Mesenchymal stem cell (in vitro differentiated cells and primary cell): ENCODE data around the gene RPTOR.

ENCODE experiments used
- DNase-seq: peaks from one replicate; pipeline ENCODE4 v3.0.0-alpha.2; 2013
- H2AFZ ChIP-seq: one replicate; pipeline ENCODE4 v1.6.1; 2013; ENCODE audit warnings: low read depth, mild to moderate bottlenecking, control low read depth, inconsistent platforms, low read length, moderate library complexity
- H2AK5ac ChIP-seq: 2 replicates; pipeline ENCODE4 v1.6.1; 2013; ENCODE audit warnings: low read length, moderate library complexity, mild to moderate bottlenecking, inconsistent platforms; ENCODE audit not compliant: severe bottlenecking
- H2BK120ac ChIP-seq: one replicate; pipeline ENCODE4 v1.6.1; 2013; ENCODE audit warnings: low read depth, mild to moderate bottlenecking, inconsistent platforms, low read length, moderate library complexity
- H2BK12ac ChIP-seq, 2 experiments: one replicate each; pipeline ENCODE4 v1.6.1; 2013; ENCODE audit warnings: inconsistent platforms in 2 of 2, low read length in 2 of 2, mild to moderate bottlenecking in 2 of 2, moderate library complexity in 2 of 2, control low read depth in 1 of 2
- H2BK15ac ChIP-seq: one replicate; pipeline ENCODE4 v1.6.1; 2013; ENCODE audit warnings: mild to moderate bottlenecking, low read depth, inconsistent platforms; ENCODE audit not compliant: poor library complexity, severe bottlenecking
- H2BK5ac ChIP-seq: 2 replicates; pipeline ENCODE4 v1.6.1; 2013; ENCODE audit warnings: low read depth, mild to moderate bottlenecking, low read length, control low read depth, inconsistent platforms; ENCODE audit not compliant: poor library complexity, severe bottlenecking
- H3K14ac ChIP-seq, 2 experiments: one replicate each; pipeline ENCODE4 v1.6.1; 2013; ENCODE audit warnings: inconsistent platforms in 2 of 2, low read length in 2 of 2, control low read depth in 1 of 2, mild to moderate bottlenecking in 1 of 2, moderate library complexity in 1 of 2
- H3K18ac ChIP-seq, 2 experiments: one replicate each; pipeline ENCODE4 v1.6.1; 2013; ENCODE audit warnings: inconsistent platforms in 2 of 2, low read length in 2 of 2, control low read depth in 1 of 2, low read depth in 1 of 2, mild to moderate bottlenecking in 1 of 2
- H3K23ac ChIP-seq, 2 experiments: one replicate each; pipeline ENCODE4 v1.6.1; 2013; ENCODE audit warnings: inconsistent platforms in 2 of 2, low read length in 2 of 2, mild to moderate bottlenecking in 2 of 2, moderate library complexity in 2 of 2, control low read depth in 1 of 2
- H3K27ac ChIP-seq: 2 replicates; pipeline ENCODE4 v1.5.1; 2013; ENCODE audit warnings: mild to moderate bottlenecking, moderate library complexity, low read length, control low read depth, inconsistent platforms; ENCODE audit not compliant: poor library complexity, severe bottlenecking
- H3K27me3 ChIP-seq, 2 experiments: 2 replicates each; pipeline versions ENCODE4 v1.6.1 to v1.7.0; 2013; ENCODE audit warnings: low read length in 2 of 2, mild to moderate bottlenecking in 2 of 2, moderate library complexity in 2 of 2, control low read depth in 1 of 2, inconsistent platforms in 1 of 2; ENCODE audit not compliant: control insufficient read depth in 1 of 2, insufficient read depth in 1 of 2
- H3K36me3 ChIP-seq, 2 experiments: 2 replicates each; pipeline versions ENCODE4 v1.6.1 to v1.7.0; 2013; ENCODE audit warnings: low read length in 2 of 2, control low read depth in 1 of 2, inconsistent platforms in 1 of 2, low read depth in 1 of 2, mild to moderate bottlenecking in 1 of 2; ENCODE audit not compliant: insufficient read depth in 2 of 2, control insufficient read depth in 1 of 2
- H3K4ac ChIP-seq, 2 experiments: one replicate each; pipeline ENCODE4 v1.6.1; 2013; ENCODE audit warnings: inconsistent platforms in 2 of 2, low read length in 2 of 2, mild to moderate bottlenecking in 2 of 2, moderate library complexity in 2 of 2, control low read depth in 1 of 2, low read depth in 1 of 2
- H3K4me1 ChIP-seq: 2 replicates; pipeline ENCODE4 v1.6.1; 2013; ENCODE audit warnings: low read depth, low read length, control low read depth; ENCODE audit not compliant: control insufficient read depth, insufficient read depth
- H3K4me2 ChIP-seq: 2 replicates; pipeline ENCODE4 v1.6.1; 2013; ENCODE audit warnings: low read length, mild to moderate bottlenecking, inconsistent platforms; ENCODE audit not compliant: poor library complexity, severe bottlenecking
- H3K4me3 ChIP-seq, 2 experiments: 2 replicates each; pipeline versions ENCODE4 v1.5.1 to v1.7.0; 2013; ENCODE audit warnings: low read length in 2 of 2, mild to moderate bottlenecking in 2 of 2, control low read depth in 1 of 2, low read depth in 1 of 2; ENCODE audit not compliant: insufficient read depth in 1 of 2
- H3K79me1 ChIP-seq: replicated peaks from 2 replicates; pipeline ENCODE4 v1.6.1; 2013; ENCODE audit warnings: mild to moderate bottlenecking, control low read depth, low read length, inconsistent platforms; ENCODE audit not compliant: poor library complexity, severe bottlenecking
- H3K9ac ChIP-seq: 2 replicates; pipeline ENCODE4 v1.7.0; 2013; ENCODE audit warnings: mild to moderate bottlenecking, low read length, moderate library complexity
- H3K9me3 ChIP-seq: 2 replicates; pipeline ENCODE4 v1.7.0; 2013; ENCODE audit warnings: mild to moderate bottlenecking, low read length; ENCODE audit not compliant: control insufficient read depth
- H4K8ac ChIP-seq: one replicate; pipeline ENCODE4 v1.6.1; 2013; ENCODE audit warnings: inconsistent platforms, mild to moderate bottlenecking, low read length, moderate library complexity
- H4K91ac ChIP-seq: one replicate; pipeline ENCODE4 v1.6.1; 2013; ENCODE audit warnings: mild to moderate bottlenecking, low read length, inconsistent platforms
- WGBS: methylation state at CpG from one replicate; pipeline ENCODE4 v1.1.7; 2013; ENCODE audit warnings: mixed read lengths; 5-methylcytosine and 5-hydroxymethylcytosine counted together

RPTOR gene

GRCh38 chr17:80612997-80613731 is 68.5 kb downstream of the RPTOR start:
- Histone ChIP-seq H2BK15ac (no peak overlapping the region), H3K4me3 (no peak overlapping the region), H2BK120ac (no peak overlapping the region), H3K27ac (no peak overlapping the region), H3K9ac (no peak overlapping the region), H3K36me3 (no peaks in the 10 kb centered on the region), H2AK5ac (no peak overlapping the region), H3K4me1 (peaks cover 6% of the 10 kb centered on the region), H3K27me3 (no peaks in the 10 kb centered on the region), H4K8ac (no peak overlapping the region), H3K4me2 (no peak overlapping the region), H3K4ac (no peak overlapping the region), H3K14ac (no peak overlapping the region), H3K9me3 (no peaks in the 10 kb centered on the region), H3K79me1 (peaks cover 43% of the 10 kb centered on the region), H3K18ac (no peak overlapping the region), H4K91ac (no peak overlapping the region), H2BK12ac (no peak overlapping the region), H3K23ac (no peak overlapping the region), H2BK5ac (no peak overlapping the region), H2AFZ (no peak overlapping the region)
- WGBS, result 98% methylated on average over 14 of the region's 15 CpGs
- no peak for DNase-seq

- Histone ChIP-seq H3K9ac (no peak overlapping the region), H2BK12ac (peak overlapping the region in 1 of 2 experiments; percentile 22), H3K4me3 (no peak overlapping the region), H3K9me3 (no peaks in the 10 kb centered on the region), H3K18ac (no peak overlapping the region), H4K8ac (no peak overlapping the region), H3K79me1 (peaks cover 38% of the 10 kb centered on the region), H4K91ac (no peak overlapping the region), H3K4ac (no peak overlapping the region), H3K27me3 (no peaks in the 10 kb centered on the region), H3K14ac (no peak overlapping the region), H3K4me2 (no peak overlapping the region), H2AK5ac (no peak overlapping the region), H2AFZ (no peak overlapping the region), H3K23ac (peak overlapping the region in 1 of 2 experiments; percentile 9), H3K4me1 (peaks cover 6% of the 10 kb centered on the region), H2BK15ac (no peak overlapping the region), H2BK120ac (no peak overlapping the region), H2BK5ac (no peak overlapping the region), H3K27ac (no peak overlapping the region), H3K36me3 (no peaks in the 10 kb centered on the region)
- 99% methylated on average over 12 of the region's 12 CpGs for WGBS
- no peak for DNase-seq
These were observed 69.1 kb downstream of the RPTOR start for GRCh38 chr17:80613732-80614071.

DNA sequence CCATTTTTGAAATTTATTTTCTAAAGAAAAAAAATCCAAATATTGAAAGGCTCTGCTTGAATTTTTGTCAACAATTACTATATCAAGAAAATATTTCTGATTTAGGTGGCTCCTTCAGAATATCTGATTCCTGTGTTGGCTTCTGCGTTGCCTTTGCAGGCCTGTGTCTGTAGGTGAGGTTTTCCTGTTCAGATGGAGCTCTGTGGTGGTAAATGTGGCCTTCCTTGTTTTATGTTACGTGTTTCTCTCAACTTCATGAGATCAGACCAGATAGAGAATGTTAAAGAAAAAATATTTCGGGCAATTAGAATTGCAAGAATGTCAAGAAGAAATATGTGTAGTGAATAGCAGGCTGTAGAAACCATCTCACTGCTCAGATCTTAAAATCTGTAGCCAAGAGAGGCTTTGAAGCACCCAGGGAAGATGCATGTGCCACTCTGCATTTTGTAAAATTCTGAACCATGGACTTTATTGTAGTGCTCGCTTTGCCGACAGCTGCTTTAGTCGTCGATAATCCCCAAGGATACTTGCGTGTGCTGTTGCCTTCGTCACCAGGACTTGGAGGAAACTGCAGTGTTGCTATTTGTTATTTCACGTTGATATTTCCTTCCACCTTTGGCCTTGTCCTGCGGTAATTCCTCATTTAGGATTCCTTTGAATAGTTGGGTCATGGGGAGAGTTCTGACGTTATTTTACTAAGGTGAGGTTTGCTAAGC is 69.9 kb downstream of the RPTOR start:
- Histone ChIP-seq H2BK5ac (no peak overlapping the region), H3K27me3 (no peaks in the 10 kb centered on the region), H2AFZ (no peak overlapping the region), H3K4me1 (peaks cover 8% of the 10 kb centered on the region), H2BK12ac (no peak overlapping the region), H3K23ac (no peak overlapping the region), H3K4me2 (no peak overlapping the region), H3K27ac (no peak overlapping the region), H3K9me3 (no peaks in the 10 kb centered on the region), H3K79me1 (peaks cover 34% of the 10 kb centered on the region), H2BK120ac (no peak overlapping the region), H3K18ac (no peak overlapping the region), H3K36me3 (no peaks in the 10 kb centered on the region), H4K8ac (no peak overlapping the region), H2BK15ac (no peak overlapping the region), H3K9ac (no peak overlapping the region), H2AK5ac (no peak overlapping the region), H3K4ac (no peak overlapping the region), H4K91ac (no peak overlapping the region), H3K14ac (no peak overlapping the region), H3K4me3 (no peak overlapping the region)
- DNase-seq, result no peak
- WGBS, result 93% methylated on average over 12 of the region's 12 CpGs

- WGBS, result over 99% methylated on average over 3 of the region's 4 CpGs
- Histone ChIP-seq H3K4me3 (no peak overlapping the region), H4K91ac (no peak overlapping the region), H3K79me1 (peaks cover 34% of the 10 kb centered on the region), H2AFZ (no peak overlapping the region), H3K4me2 (no peak overlapping the region), H3K14ac (no peak overlapping the region), H3K9ac (no peak overlapping the region), H2BK120ac (no peak overlapping the region), H2AK5ac (no peak overlapping the region), H3K27ac (no peak overlapping the region), H3K9me3 (no peaks in the 10 kb centered on the region), H2BK5ac (no peak overlapping the region), H3K18ac (no peak overlapping the region), H2BK15ac (no peak overlapping the region), H3K36me3 (no peaks in the 10 kb centered on the region), H3K4me1 (peaks cover 12% of the 10 kb centered on the region), H3K4ac (no peak overlapping the region), H2BK12ac (no peak overlapping the region), H3K27me3 (no peaks in the 10 kb centered on the region), H3K23ac (no peak overlapping the region), H4K8ac (no peak overlapping the region)
- DNase-seq, result no peak
These were observed 70.7 kb downstream of the RPTOR start for GRCh38 chr17:80615376-80615775.
